HT1080 (cell line): Measurements from ENCODE around the gene MUC16. TPM values are rescaled to one million over a fixed set of nuclear protein-coding genes. Genes with fewer than 3 reads are reported as not detected.
A peak's percentile ranks its signal among the peaks of the same experiment; 100 is the strongest.
"Not testable (repeated sequence)": the region's sequence is repeated elsewhere in the genome, so short reads cannot be mapped to it uniquely, and the experiment has no call there.

ENCODE experiments used
- DNase-seq: peaks from one replicate; pipeline ENCODE4 v3.0.0-alpha.2; 2015; ENCODE audit warnings: low read depth
- polyA plus RNA-seq, 2 experiments: library from polyadenylated mRNA; depleted of rRNA; stranded (reverse); fragments of >200 nt; gene quantifications; 2 replicates each; pipeline ENCODE4 v1.2.3, GENCODE V29; 2015
- total RNA-seq: library from RNA; depleted of rRNA; stranded (reverse); fragments of >200 nt; shearing (Covaris generic); gene quantifications from 2 replicates; pipeline ENCODE4 v1.2.3, GENCODE V29; 2014; rRNA removed

Gene MUC16
- not detected in 2 replicates for total RNA-seq
- not detected in 2 replicates for polyA plus RNA-seq (2015; cell fraction: cytosol; rRNA removed)
- polyA plus RNA-seq (2015; cell fraction: nucleus; rRNA removed): not detected in 2 replicates

- no peak for DNase-seq
Observed at GRCh38 chr19:9009935-9010651, at the start of gene MUC16. MUC16 (minus strand) TSS chr19:9010409.

GRCh38 chr19:9058905-9059667, 48.9 kb upstream of the MUC16 start:
- no peak for DNase-seq

GRCh38 chr19:9057505-9058258, 47.5 kb upstream of the MUC16 start:
- DNase-seq: no peak

GRCh38 chr19:9056131-9056530, 45.9 kb upstream of the MUC16 start:
- DNase-seq: not testable (repeated sequence)

GRCh38 chr19:9054765-9055164, 44.6 kb upstream of the MUC16 start:
- no peak for DNase-seq

- DNase-seq: no peak
Observed at GRCh38 chr19:9054207-9054606, 44.0 kb upstream of the MUC16 start.

GRCh38 chr19:9053674-9054073, 43.5 kb upstream of the MUC16 start:
- DNase-seq: not testable (repeated sequence)

- no peak for DNase-seq
Observed at GRCh38 chr19:9052894-9053293, 42.7 kb upstream of the MUC16 start.

GRCh38 chr19:9046694-9047093, 36.5 kb upstream of the MUC16 start:
- DNase-seq: no peak

GRCh38 chr19:9044449-9044848, 34.2 kb upstream of the MUC16 start:
- no peak for DNase-seq

- DNase-seq: peak; percentile 9
Observed at GRCh38 chr19:9043524-9043923, 33.3 kb upstream of the MUC16 start.

GRCh38 chr19:9041023-9041422, 30.8 kb upstream of the MUC16 start:
- DNase-seq: no peak

- DNase-seq: no peak
Observed at GRCh38 chr19:9040131-9040530, 29.9 kb upstream of the MUC16 start.

GRCh38 chr19:9039728-9040127, 29.5 kb upstream of the MUC16 start:
- DNase-seq: no peak

GRCh38 chr19:9037400-9038062, 27.3 kb upstream of the MUC16 start:
- DNase-seq: no peak

GRCh38 chr19:9032136-9032631, 22.0 kb upstream of the MUC16 start:
- DNase-seq: no peak

- DNase-seq: no peak
Observed at GRCh38 chr19:9018163-9018875, 8.1 kb upstream of the MUC16 start.

GRCh38 chr19:9014803-9015202, 4.6 kb upstream of the MUC16 start:
- DNase-seq: no peak

GRCh38 chr19:9013988-9014387, 3.8 kb upstream of the MUC16 start:
- no peak for DNase-seq

GRCh38 chr19:9011875-9012274, 1.7 kb upstream of the MUC16 start:
- no peak for DNase-seq
